Measurements from ENCODE around the gene LTB4R2. TPM values are rescaled to one million over a fixed set of nuclear protein-coding genes. Genes with fewer than 3 reads are reported as not detected.

LTB4R2 gene
- polyA plus RNA-seq, 1 experiment = 0.91 TPM

GRCh38 chr14:24279301-24280186, 30.4 kb upstream of the LTB4R2 start:
- Histone ChIP-seq H3K9me3 (ENCODE audit: control insufficient read depth, insufficient read depth, low read length) (no peaks in the 10 kb centered on the region), H3K27ac (ENCODE audit: low read depth, low read length) (no peak overlapping the region), H3K27me3 (ENCODE audit: control insufficient read depth, insufficient read depth, low read length) (no peaks in the 10 kb centered on the region), H3K4me3 (ENCODE audit: low read depth, low read length) (no peak overlapping the region)
- ChIA-PET POLR2A (interaction anchor here (0.8 kb wide), 1 partner anchor 20 kb away, joined by 3 read pairs; the partner anchor contains the start of genes DHRS1 and NOP9), CTCF (interaction anchor here (0.5 to 2.8 kb wide), 5 partner anchors 9 to 37 kb away, joined by 3 to 9 read pairs (median 3); partner anchors contain the start of genes CIDEB and TINF2)
- no peak for DNase-seq (ENCODE audit: low read depth, low spot score)
- TF ChIP-seq CTCF (IDR thresholded peaks at IDR 0.05; ENCODE audit: low read depth, low read length) = 0 out of 2 replicates have a peak, but pooled peaks have one; percentile 2

- no peak overlapping the region for H3K27ac ChIP-seq (ENCODE audit: low read depth, low read length)
- no peak for DNase-seq (ENCODE audit: low read depth, low spot score)
- H3K4me3 ChIP-seq (ENCODE audit: low read depth, low read length) = no peak overlapping the region
- H3K9me3 ChIP-seq (ENCODE audit: control insufficient read depth, insufficient read depth, low read length) = no peaks in the 10 kb centered on the region
- TF ChIP-seq CTCF (IDR thresholded peaks at IDR 0.05; ENCODE audit: low read depth, low read length) = no peak
- ChIA-PET CTCF (interaction anchor here (1.3 to 2.8 kb wide), 2 partner anchors 9 to 16 kb away, joined by 3 to 9 read pairs; partner anchors contain the start of gene RABGGTA), POLR2A (no interaction called here)
- H3K27me3 ChIP-seq (ENCODE audit: control insufficient read depth, insufficient read depth, low read length) = no peaks in the 10 kb centered on the region
These were observed 29.0 kb upstream of the LTB4R2 start for GRCh38 chr14:24280797-24281460.

GRCh38 chr14:24281636-24282035, 28.3 kb upstream of the LTB4R2 start:
- TF ChIP-seq CTCF (IDR thresholded peaks at IDR 0.05; ENCODE audit: low read depth, low read length) = no peak
- Histone ChIP-seq H3K4me3 (ENCODE audit: low read depth, low read length) (no peak overlapping the region), H3K27ac (ENCODE audit: low read depth, low read length) (no peak overlapping the region), H3K9me3 (ENCODE audit: control insufficient read depth, insufficient read depth, low read length) (no peaks in the 10 kb centered on the region), H3K27me3 (ENCODE audit: control insufficient read depth, insufficient read depth, low read length) (no peaks in the 10 kb centered on the region)
- DNase-seq (ENCODE audit: low read depth, low spot score) = no peak
- ChIA-PET CTCF (interaction anchor here (2.8 kb wide), 1 partner anchor 15 kb away, joined by 9 read pairs; no protein-coding TSS in a partner anchor), POLR2A (no interaction called here)

GRCh38 chr14:24282736-24283135, 27.2 kb upstream of the LTB4R2 start:
- CTCF ChIA-PET = interaction anchor here (1.0 to 3.6 kb wide), 3 partner anchors 15 to 149 kb away, joined by 4 to 20 read pairs (median 4); partner anchors contain the start of gene CIDEB
- no peaks in the 10 kb centered on the region for H3K27me3 ChIP-seq (ENCODE audit: control insufficient read depth, insufficient read depth, low read length)
- H3K4me3 ChIP-seq (ENCODE audit: low read depth, low read length) = no peak overlapping the region
- no peak for TF ChIP-seq CTCF (IDR thresholded peaks at IDR 0.05; ENCODE audit: low read depth, low read length)
- no peaks in the 10 kb centered on the region for H3K9me3 ChIP-seq (ENCODE audit: control insufficient read depth, insufficient read depth, low read length)
- no peak for DNase-seq (ENCODE audit: low read depth, low spot score)
- POLR2A ChIA-PET = no interaction called here
- no peak overlapping the region for H3K27ac ChIP-seq (ENCODE audit: low read depth, low read length)
